Measurements from ENCODE around the gene FRMPD1.

Gene FRMPD1

DNA sequence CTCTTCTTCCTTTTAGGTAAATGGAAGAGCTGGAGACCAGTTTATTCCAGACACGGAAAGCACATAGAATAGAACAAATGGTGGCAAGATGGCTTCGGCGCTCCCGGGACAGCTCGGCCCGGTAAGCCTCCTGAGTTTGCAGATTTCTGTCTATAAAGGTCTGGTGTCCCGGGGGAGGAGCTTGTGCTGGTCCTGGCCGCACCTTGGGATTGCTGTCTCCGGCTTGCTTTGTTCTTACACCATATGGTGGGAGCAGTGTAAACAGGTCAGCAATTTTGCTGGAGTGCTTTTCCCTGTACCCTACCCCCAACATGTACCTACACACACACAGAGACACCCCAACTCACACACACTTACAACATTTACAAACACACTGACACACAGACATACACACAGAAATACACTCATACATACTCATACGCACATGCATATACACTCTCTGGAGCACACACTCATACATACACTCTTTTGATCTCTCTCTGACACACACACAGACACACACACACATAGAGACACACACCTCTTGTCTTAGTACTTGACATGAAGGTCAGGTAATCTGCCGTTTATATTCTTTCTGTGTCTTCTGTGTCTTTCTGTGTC lies 42.0 kb downstream of the FRMPD1 start:
- Histone ChIP-seq H3K9ac (no peak overlapping the region), H3K4me3 (IDR thresholded peaks at IDR 0.05; ENCODE audit: insufficient read depth, low read depth, low read length) (no peak overlapping the region), H4K20me1 (ENCODE audit: insufficient read depth) (no peaks in the 10 kb centered on the region), H3K4me1 (ENCODE audit: low read depth, poor library complexity, severe bottlenecking) (peaks cover 7% of the 10 kb centered on the region), H2AFZ (ENCODE audit: low read depth) (no peak overlapping the region), H3K36me3 (ENCODE audit: insufficient read depth) (no peaks in the 10 kb centered on the region), H3K4me2 (no peak overlapping the region), H3K79me2 (ENCODE audit: insufficient read depth, low read depth) (no peaks in the 10 kb centered on the region), H3K27ac (no peak overlapping the region), H3K27me3 (ENCODE audit: insufficient read depth, low read depth) (no peaks in the 10 kb centered on the region)
- TF ChIP-seq, protein P1, sequence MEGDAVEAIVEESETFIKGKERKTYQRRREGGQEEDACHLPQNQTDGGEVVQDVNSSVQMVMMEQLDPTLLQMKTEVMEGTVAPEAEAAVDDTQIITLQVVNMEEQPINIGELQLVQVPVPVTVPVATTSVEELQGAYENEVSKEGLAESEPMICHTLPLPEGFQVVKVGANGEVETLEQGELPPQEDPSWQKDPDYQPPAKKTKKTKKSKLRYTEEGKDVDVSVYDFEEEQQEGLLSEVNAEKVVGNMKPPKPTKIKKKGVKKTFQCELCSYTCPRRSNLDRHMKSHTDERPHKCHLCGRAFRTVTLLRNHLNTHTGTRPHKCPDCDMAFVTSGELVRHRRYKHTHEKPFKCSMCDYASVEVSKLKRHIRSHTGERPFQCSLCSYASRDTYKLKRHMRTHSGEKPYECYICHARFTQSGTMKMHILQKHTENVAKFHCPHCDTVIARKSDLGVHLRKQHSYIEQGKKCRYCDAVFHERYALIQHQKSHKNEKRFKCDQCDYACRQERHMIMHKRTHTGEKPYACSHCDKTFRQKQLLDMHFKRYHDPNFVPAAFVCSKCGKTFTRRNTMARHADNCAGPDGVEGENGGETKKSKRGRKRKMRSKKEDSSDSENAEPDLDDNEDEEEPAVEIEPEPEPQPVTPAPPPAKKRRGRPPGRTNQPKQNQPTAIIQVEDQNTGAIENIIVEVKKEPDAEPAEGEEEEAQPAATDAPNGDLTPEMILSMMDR (conservative IDR thresholded peaks at IDR 0.05; ENCODE audit: low read depth, low read length) = no peak

DNA sequence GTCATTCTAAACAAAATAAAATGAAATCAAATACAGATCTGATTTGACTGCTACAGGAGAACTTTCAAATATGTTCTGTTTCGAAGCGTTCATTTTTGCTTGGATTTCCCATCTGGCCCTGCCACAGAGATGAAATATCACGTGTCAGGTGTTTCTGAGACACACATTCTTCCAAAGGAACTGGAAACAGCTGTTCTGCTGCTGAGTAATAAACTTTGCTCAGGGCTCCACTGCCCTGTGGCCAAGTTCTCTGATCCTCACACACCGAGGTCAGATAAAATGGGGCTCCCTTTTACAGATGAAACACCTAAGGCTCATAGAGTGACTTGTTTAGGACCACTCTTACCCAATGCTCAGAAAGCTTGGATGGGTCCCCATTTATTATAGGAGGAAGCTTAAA lies 42.5 kb downstream of the FRMPD1 start:
- Histone ChIP-seq H3K79me2 (ENCODE audit: insufficient read depth, low read depth) (no peaks in the 10 kb centered on the region), H4K20me1 (ENCODE audit: insufficient read depth) (no peaks in the 10 kb centered on the region), H3K9ac (no peak overlapping the region), H3K4me2 (no peak overlapping the region), H3K27me3 (ENCODE audit: insufficient read depth, low read depth) (no peaks in the 10 kb centered on the region), H2AFZ (ENCODE audit: low read depth) (no peak overlapping the region), H3K36me3 (ENCODE audit: insufficient read depth) (no peaks in the 10 kb centered on the region), H3K4me1 (ENCODE audit: low read depth, poor library complexity, severe bottlenecking) (peaks cover 7% of the 10 kb centered on the region), H3K27ac (no peak overlapping the region), H3K4me3 (IDR thresholded peaks at IDR 0.05; ENCODE audit: insufficient read depth, low read depth, low read length) (no peak overlapping the region)
- TF ChIP-seq, protein P1 (conservative IDR thresholded peaks at IDR 0.05; ENCODE audit: low read depth, low read length) = no peak

DNA sequence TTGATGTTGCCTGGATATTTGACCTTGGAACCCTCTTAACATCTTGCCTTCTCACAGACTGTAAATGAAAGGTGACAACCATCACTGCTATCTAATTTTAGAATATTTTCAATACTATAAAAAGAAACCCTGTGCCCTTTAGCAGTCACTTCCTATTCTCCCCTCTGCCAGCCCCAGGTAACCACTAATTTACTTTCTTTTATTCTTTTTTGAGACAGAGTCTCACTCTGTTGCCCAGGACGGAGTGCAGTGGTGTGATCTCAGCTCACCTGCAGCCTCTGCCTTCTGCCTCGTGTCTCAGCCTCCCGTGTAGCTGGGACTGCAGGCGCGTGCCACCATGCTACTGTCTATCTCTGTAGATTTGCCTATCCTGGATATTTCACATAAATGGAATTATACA lies 43.6 kb downstream of the FRMPD1 start:
- H3K27ac ChIP-seq = no peak overlapping the region
- no peak overlapping the region for H2AFZ ChIP-seq (ENCODE audit: low read depth)
- no peak overlapping the region for H3K4me3 ChIP-seq (IDR thresholded peaks at IDR 0.05; ENCODE audit: insufficient read depth, low read depth, low read length)
- H3K4me1 ChIP-seq (ENCODE audit: low read depth, poor library complexity, severe bottlenecking) = peaks cover 7% of the 10 kb centered on the region
- H3K27me3 ChIP-seq (ENCODE audit: insufficient read depth, low read depth) = no peaks in the 10 kb centered on the region
- no peaks in the 10 kb centered on the region for H4K20me1 ChIP-seq (ENCODE audit: insufficient read depth)
- H3K9ac ChIP-seq = no peak overlapping the region
- H3K36me3 ChIP-seq (ENCODE audit: insufficient read depth) = no peaks in the 10 kb centered on the region
- TF ChIP-seq, protein P1 (conservative IDR thresholded peaks at IDR 0.05; ENCODE audit: low read depth, low read length) = no peak
- H3K79me2 ChIP-seq (ENCODE audit: insufficient read depth, low read depth) = no peaks in the 10 kb centered on the region
- no peak overlapping the region for H3K4me2 ChIP-seq

DNA sequence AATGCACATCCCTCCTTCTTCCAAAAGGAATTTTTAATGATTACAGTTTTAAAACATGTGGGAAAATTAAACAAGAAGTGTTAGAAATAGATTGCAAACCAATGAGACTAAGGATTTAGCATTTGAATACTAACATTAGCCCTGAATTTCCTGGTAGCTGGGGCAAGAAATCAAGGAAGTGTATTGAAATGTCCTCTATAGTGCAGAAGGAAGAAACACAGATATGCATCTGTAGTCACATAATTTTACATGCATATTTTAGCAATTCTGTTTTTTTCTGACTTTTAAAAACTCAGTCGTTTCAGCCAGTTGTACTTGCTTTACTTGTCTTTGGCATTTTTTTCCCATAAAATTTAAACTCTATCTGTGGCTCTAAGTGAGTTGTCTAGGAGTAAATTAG lies 45.8 kb downstream of the FRMPD1 start:
- Histone ChIP-seq H4K20me1 (ENCODE audit: insufficient read depth) (no peaks in the 10 kb centered on the region), H3K4me3 (IDR thresholded peaks at IDR 0.05; ENCODE audit: insufficient read depth, low read depth, low read length) (no peak overlapping the region), H3K27me3 (ENCODE audit: insufficient read depth, low read depth) (no peaks in the 10 kb centered on the region), H2AFZ (ENCODE audit: low read depth) (no peak overlapping the region), H3K79me2 (ENCODE audit: insufficient read depth, low read depth) (no peaks in the 10 kb centered on the region), H3K4me2 (no peak overlapping the region), H3K4me1 (ENCODE audit: low read depth, poor library complexity, severe bottlenecking) (peaks cover 7% of the 10 kb centered on the region), H3K9ac (no peak overlapping the region), H3K27ac (no peak overlapping the region), H3K36me3 (ENCODE audit: insufficient read depth) (no peaks in the 10 kb centered on the region)
- TF ChIP-seq, protein P1 (conservative IDR thresholded peaks at IDR 0.05; ENCODE audit: low read depth, low read length) = no peak

Data from KMS-11 (cell line).